GM13977 (cell line): ENCODE results near the gene GTF2H4.

Experiments used
- DNase-seq: peaks from one replicate; pipeline ENCODE4 v3.0.0; 2012; ENCODE audit warnings: low spot score
- CTCF ChIP-seq: IDR thresholded peaks from 2 replicates; pipeline ENCODE4 v1.5.1; 2012; ENCODE audit warnings: mild to moderate bottlenecking, control low read depth; ENCODE audit not compliant: insufficient read depth; ENCODE audit errors: extremely low read depth, missing control alignments
- in situ Hi-C: fragments of 300-500 bp; cut with MboI; formaldehyde crosslinking; loops from one replicate; pipeline ENCODE4 v1.12.0; 2022; ENCODE audit warnings: low sequenced_read_pairs, low pct_unique_long_range_greater_than_20kb, mixed read lengths, inconsistent platforms; ENCODE audit not compliant: unreplicated experiment

Gene GTF2H4

GRCh38 chr6:30932665-30933365, 24.8 kb downstream of the GTF2H4 start:
- DNase-seq: no peak
- TF ChIP-seq CTCF: no peak
- in situ Hi-C loops: no loop called here

DNA sequence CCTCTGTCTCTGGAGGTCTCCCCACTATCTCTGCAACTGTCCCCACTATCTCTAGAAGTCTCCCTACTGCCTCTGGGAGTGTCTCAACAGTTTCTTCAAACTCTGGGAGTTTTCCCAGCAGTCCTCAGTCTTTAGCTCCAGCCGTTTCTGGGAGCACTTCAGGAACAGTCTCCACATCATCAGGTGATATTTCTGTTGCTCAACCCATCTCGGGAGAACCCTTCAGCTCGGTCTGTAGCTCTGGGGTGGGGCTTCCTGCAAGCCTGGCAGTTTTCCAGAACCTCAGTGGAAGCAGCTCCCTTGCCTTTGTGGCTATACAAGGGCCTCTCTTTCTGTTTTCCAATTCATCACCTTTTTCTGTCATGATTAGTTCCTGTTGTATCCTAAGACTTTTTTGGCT, 27.0 kb downstream of the GTF2H4 start:
- in situ Hi-C loops: no loop called here
- no peak for TF ChIP-seq CTCF
- DNase-seq: no peak

DNA sequence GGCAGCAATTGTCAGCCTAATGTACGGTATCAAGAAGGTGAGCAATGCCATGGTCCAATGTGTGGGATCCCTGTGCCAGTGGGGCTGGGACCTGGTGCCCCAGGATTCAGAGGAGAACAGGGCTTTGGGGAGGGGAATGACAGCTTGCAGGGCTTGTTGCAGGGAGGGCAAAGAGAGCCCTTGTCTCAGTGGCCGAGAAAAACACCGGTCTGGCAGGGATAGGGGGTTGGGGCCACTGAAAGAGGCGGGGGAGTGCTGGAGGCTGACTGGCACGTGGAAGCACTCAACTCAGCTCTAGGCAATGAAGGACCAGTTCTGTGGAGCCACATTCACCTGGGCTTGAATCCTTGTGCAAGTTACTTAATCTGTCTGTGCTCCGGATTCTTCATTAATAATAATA, 29.3 kb downstream of the GTF2H4 start:
- in situ Hi-C loops: no loop called here
- no peak for TF ChIP-seq CTCF
- no peak for DNase-seq

DNA sequence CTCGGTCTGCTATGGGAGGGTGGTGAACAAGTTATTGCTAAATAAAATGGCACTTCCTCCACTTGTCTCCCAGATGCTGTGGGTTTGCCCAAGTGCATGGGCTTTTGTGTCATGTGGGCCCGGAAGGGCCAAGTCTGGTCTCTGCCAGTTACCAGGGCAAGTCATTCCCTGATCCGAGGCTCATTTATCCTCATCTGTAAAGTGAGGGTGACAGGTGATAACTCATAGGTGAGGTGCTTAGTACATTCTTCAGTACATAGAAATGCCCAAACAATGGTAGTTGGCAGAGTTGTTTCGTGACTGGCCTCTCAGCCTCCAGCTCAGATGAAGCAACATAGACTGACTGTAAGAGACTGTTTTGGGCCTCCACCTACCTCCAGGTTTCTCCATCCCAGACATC, 30.7 kb downstream of the GTF2H4 start:
- DNase-seq: no peak
- TF ChIP-seq CTCF: no peak
- in situ Hi-C loops: no loop called here

DNA sequence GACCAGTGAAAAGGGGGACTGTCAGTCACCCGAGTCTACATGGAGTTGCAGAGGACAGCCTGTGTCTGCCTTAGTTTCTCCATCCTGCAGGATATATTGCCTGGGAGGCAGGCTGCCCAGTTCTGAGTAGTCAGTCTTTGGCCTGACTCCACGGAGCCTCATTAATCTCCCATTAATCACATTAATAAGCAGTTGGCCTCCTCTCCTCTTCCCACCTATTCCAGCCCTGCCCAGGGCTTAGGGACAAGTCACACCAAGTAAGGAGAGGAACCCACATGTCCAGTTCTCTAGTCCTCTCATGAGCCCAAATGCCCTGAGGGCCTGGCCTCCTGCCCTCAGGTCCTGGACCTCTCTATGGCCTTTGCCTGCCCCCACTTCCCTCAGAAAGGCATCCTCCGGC, 31.5 kb downstream of the GTF2H4 start:
- no peak for TF ChIP-seq CTCF
- no peak for DNase-seq
- in situ Hi-C loops: no loop called here

- no peak for TF ChIP-seq CTCF
- in situ Hi-C loops: no loop called here
- DNase-seq: no peak
These were observed 32.5 kb downstream of the GTF2H4 start, which contains the start of gene MUCL3 for GRCh38 chr6:30940361-30940986. Gene MUCL3, plus strand, starts transcription at chr6:30940973. Its CDS starts 27 bp downstream, at chr6:30941000.
